GM19351 (cell line): ENCODE results near the gene CDT1.
"Not testable (repeated sequence)": the region's sequence is repeated elsewhere in the genome, so short reads cannot be mapped to it uniquely, and the experiment has no call there.

Experiments
- ATAC-seq: cut with Tn5 transposase; IDR thresholded peaks from one replicate; pipeline ENCODE4 v1.9.1; 2021; ENCODE audit warnings: mild to moderate bottlenecking, moderate library complexity; ENCODE audit not compliant: unreplicated experiment

Gene CDT1

GRCh38 chr16:88782454-88783390, 20.9 kb upstream of the CDT1 start:
- ATAC-seq = no peak

- no peak for ATAC-seq
Observed at GRCh38 chr16:88783391-88784073, 20.1 kb upstream of the CDT1 start.

GRCh38 chr16:88784074-88784855, 19.3 kb upstream of the CDT1 start:
- ATAC-seq = no peak

- no peak for ATAC-seq
Observed at GRCh38 chr16:88784856-88785105, 18.8 kb upstream of the CDT1 start.

- no peak for ATAC-seq
Observed at GRCh38 chr16:88785106-88785924, 18.3 kb upstream of the CDT1 start, which contains the start of gene PIEZO1. PIEZO1 (minus strand) TSS chr16:88785220; CDS start chr16:88784964, 256 bp downstream.

- ATAC-seq = no peak
Observed at GRCh38 chr16:88787579-88788314, 15.8 kb upstream of the CDT1 start.

GRCh38 chr16:88788749-88789148, 14.8 kb upstream of the CDT1 start:
- ATAC-seq = not testable (repeated sequence)

GRCh38 chr16:88789594-88789993, 14.0 kb upstream of the CDT1 start:
- ATAC-seq = no peak

- no peak for ATAC-seq
Observed at GRCh38 chr16:88790312-88791211, 13.0 kb upstream of the CDT1 start.

- ATAC-seq = no peak
Observed at GRCh38 chr16:88792078-88792550, 11.5 kb upstream of the CDT1 start.

GRCh38 chr16:88792668-88793250, 10.8 kb upstream of the CDT1 start:
- no peak for ATAC-seq

- no peak for ATAC-seq
Observed at GRCh38 chr16:88793251-88793954, 10.2 kb upstream of the CDT1 start.

GRCh38 chr16:88796278-88796677, 7.3 kb upstream of the CDT1 start:
- no peak for ATAC-seq

- ATAC-seq = no peak
Observed at GRCh38 chr16:88798073-88798472, 5.5 kb upstream of the CDT1 start.

- ATAC-seq = no peak
Observed at GRCh38 chr16:88798772-88799455, 4.7 kb upstream of the CDT1 start.

GRCh38 chr16:88799569-88800276, 3.9 kb upstream of the CDT1 start:
- ATAC-seq = no peak

GRCh38 chr16:88800277-88800592, 3.4 kb upstream of the CDT1 start:
- no peak for ATAC-seq
